GM12878 (cell line): ENCODE measurements around the gene RAB3B. TPM values are rescaled to one million over a fixed set of nuclear protein-coding genes. Genes with fewer than 3 reads are reported as not detected.

ENCODE experiments used
- ATAC-seq: fragments of 200-7000 bp; cut with Tn5 transposase; 3 replicates; pipeline ENCODE4 v1.9.1; 2020; ENCODE audit warnings: mild to moderate bottlenecking, moderate library complexity
- BruUV-seq: library from RNA; stranded (reverse); fragments of 400-500 nt; replicated peaks from 2 replicates; lab custom pipeline; 2021; lab: Mats Ljungman, UMichigan
- CTCF ChIA-PET: fragments of 300-600 bp; sonication (Branson Sonifier 250); formaldehyde crosslinking; extraction: SDS; loops from one replicate; lab custom pipeline; 2021; ENCODE audit warnings: inconsistent platforms; lab: Yijun Ruan, JAX
- POLR2A ChIA-PET: fragments of 350-600 bp; formaldehyde crosslinking; extraction: SDS; loops from one replicate; lab custom pipeline; 2021; ENCODE audit warnings: inconsistent platforms; lab: Charles Lee
- RAD21 ChIA-PET: fragments of 300-600 bp; sonication (Branson Sonifier 250); formaldehyde crosslinking; loops from one replicate; lab custom pipeline; 2023; ENCODE audit warnings: antibody characterized with exemption; ENCODE audit not compliant: unreplicated experiment; lab: Charles Lee
- SMC1A ChIA-PET: fragments of 300-600 bp; sonication (Branson Sonifier 250); formaldehyde crosslinking; loops from one replicate; lab custom pipeline; 2023; ENCODE audit not compliant: unreplicated experiment, uncharacterized antibody; lab: Charles Lee
- DNase-seq: peaks from one replicate; pipeline ENCODE4 v3.0.0-alpha.2; 2011; ENCODE audit warnings: low read depth, low spot score
- FAIRE-seq: peaks from 3 replicates; lab custom pipeline; 2011; peaks lifted over from hg19 to GRCh38; lab: Jason Lieb, UNC
- H2AFZ ChIP-seq: 2 replicates; pipeline ENCODE4 v1.6.0; 2011; ENCODE audit warnings: low read depth, low read length, control low read depth; ENCODE audit not compliant: control insufficient read depth
- H3K27ac ChIP-seq: 2 replicates; pipeline ENCODE4 v1.5.1; 2011; ENCODE audit warnings: control low read depth; ENCODE audit not compliant: control insufficient read depth, insufficient read depth
- H3K27me3 ChIP-seq, 2 experiments: replicated peaks in 1 of 2; 2 replicates each; pipeline versions ENCODE4 v1.6.0 to v1.6.1; 2011; ENCODE audit warnings: low read length in 1 of 2; ENCODE audit not compliant: control insufficient read depth in 2 of 2, insufficient read depth in 2 of 2
- H3K36me3 ChIP-seq, 2 experiments: 2 replicates each; pipeline ENCODE4 v1.5.1; 2011; ENCODE audit warnings: low read length in 1 of 2; ENCODE audit not compliant: control insufficient read depth in 2 of 2, insufficient read depth in 2 of 2
- H3K4me1 ChIP-seq: 2 replicates; pipeline ENCODE4 v1.6.1; 2011; ENCODE audit warnings: mild to moderate bottlenecking, low read length, moderate library complexity, mixed read lengths; ENCODE audit not compliant: control insufficient read depth, insufficient read depth
- H3K4me2 ChIP-seq: 2 replicates; pipeline ENCODE4 v1.6.0; 2011; ENCODE audit warnings: control low read depth; ENCODE audit not compliant: control insufficient read depth, insufficient read depth
- H3K4me3 ChIP-seq: fragments of 200-600 bp; sonication (generic); 2 replicates; pipeline ENCODE4 v1.5.1; 2016
- H3K79me2 ChIP-seq: 2 replicates; pipeline ENCODE4 v1.6.0; 2011; ENCODE audit warnings: low read length; ENCODE audit not compliant: control insufficient read depth, insufficient read depth
- H3K9ac ChIP-seq: 2 replicates; pipeline ENCODE4 v1.8.0; 2011; ENCODE audit warnings: low read length, control low read depth, mixed read lengths; ENCODE audit not compliant: control insufficient read depth, insufficient read depth
- H3K9me3 ChIP-seq: replicated peaks from 3 replicates; pipeline ENCODE4 v1.5.1; 2011; ENCODE audit warnings: mild to moderate bottlenecking, low read length; ENCODE audit not compliant: control insufficient read depth, insufficient read depth
- H4K20me1 ChIP-seq: 2 replicates; pipeline ENCODE4 v1.6.0; 2011; ENCODE audit not compliant: control insufficient read depth, insufficient read depth
- ATF2 ChIP-seq: IDR thresholded peaks from 2 replicates; pipeline ENCODE4 v1.6.1; 2012; ENCODE audit warnings: low read length, inconsistent platforms
- BRCA1 ChIP-seq: IDR thresholded peaks from 2 replicates; pipeline ENCODE4 v1.6.1; 2011; ENCODE audit warnings: low read depth, low read length, improper control_type of control experiment
- DPF2 ChIP-seq: fragments of 450-650 bp; IDR thresholded peaks from 2 replicates; pipeline ENCODE4 v1.6.1; 2017; ENCODE audit warnings: mild to moderate bottlenecking
- HDAC6 ChIP-seq: fragments of 200-600 bp; sonication (generic); IDR thresholded peaks from one replicate; pipeline ENCODE4 v1.8.0; 2017; ENCODE audit warnings: antibody characterized with exemption; ENCODE audit not compliant: unreplicated experiment
- JUNB ChIP-seq: IDR thresholded peaks from 2 replicates; pipeline ENCODE4 v1.6.1; 2016; ENCODE audit warnings: antibody characterized with exemption, mild to moderate bottlenecking
- KAT2A ChIP-seq: conservative IDR thresholded peaks from 2 replicates; pipeline ENCODE4 v1.6.1; 2011; ENCODE audit warnings: low read depth, low read length; ENCODE audit not compliant: control insufficient read depth
- RAD21 ChIP-seq: IDR thresholded peaks from 2 replicates; pipeline ENCODE4 v1.6.1; 2011; ENCODE audit warnings: mild to moderate bottlenecking, low read depth, low read length, moderate library complexity; ENCODE audit not compliant: insufficient read depth
- RCOR1 ChIP-seq: conservative IDR thresholded peaks from 2 replicates; pipeline ENCODE4 v1.6.1; 2012; ENCODE audit warnings: low read depth, low read length, improper control_type of control experiment
- RELB ChIP-seq: fragments of 450-650 bp; IDR thresholded peaks from 2 replicates; pipeline ENCODE4 v1.6.1; 2017; ENCODE audit warnings: low read depth, mild to moderate bottlenecking, moderate library complexity
- SRF ChIP-seq, 2 experiments: IDR thresholded peaks; 2 replicates each; pipeline ENCODE4 v1.6.1; 2011; ENCODE audit warnings: low read depth in 2 of 2, low read length in 2 of 2, mild to moderate bottlenecking in 1 of 2, moderate library complexity in 1 of 2
- STAT3 ChIP-seq: IDR thresholded peaks from 2 replicates; pipeline ENCODE4 v1.6.1; 2011; ENCODE audit warnings: low read depth, low read length, improper control_type of control experiment
- YBX1 ChIP-seq: fragments of 450-650 bp; IDR thresholded peaks from 2 replicates; pipeline ENCODE4 v1.6.1; 2016; ENCODE audit warnings: antibody characterized with exemption
- ZBTB4 ChIP-seq: fragments of 450-650 bp; formaldehyde crosslinking; IDR thresholded peaks from 2 replicates; pipeline ENCODE4 v1.4.0; 2022; ENCODE audit warnings: mild to moderate bottlenecking, moderate library complexity
- ZNF217 ChIP-seq: fragments of 450-650 bp; IDR thresholded peaks from 2 replicates; pipeline ENCODE4 v1.6.1; 2017; ENCODE audit warnings: antibody characterized with exemption, mild to moderate bottlenecking
- ZZZ3 ChIP-seq: IDR thresholded peaks from 2 replicates; pipeline ENCODE4 v1.6.1; 2011; ENCODE audit warnings: low read depth; ENCODE audit not compliant: control insufficient read depth, insufficient read length
- WGBS: methylation state at CpG from one replicate; pipeline ENCODE4 v1.1.6; 2016; ENCODE audit warnings: low lambda C conversion rate; ENCODE audit not compliant: insufficient replicate concordance, insufficient coverage; ENCODE audit errors: missing lambda C conversion rate; 5-methylcytosine and 5-hydroxymethylcytosine counted together
- in situ Hi-C: fragments of 300-500 bp; cut with MboI; formaldehyde crosslinking; loops from 9 replicates; pipeline ENCODE4 v1.14.3; 2018; ENCODE audit warnings: mixed read lengths
- intact Hi-C: fragments of 100-400 bp; cut with micrococcal nuclease; formaldehyde crosslinking; loops from one replicate; pipeline ENCODE4 v1.14.2; 2022; ENCODE audit not compliant: unreplicated experiment
- polyA plus RNA-seq, 11 experiments: library from polyadenylated mRNA; depleted of rRNA in 4 of 11; unstranded in 6 of 11; stranded (reverse) in 5 of 11; fragments of >200 nt; fragmentation: Nextera tagmentation in 4 of 11; fragmentation: Illumina TruSeq in 1 of 11; extraction: Ambion mirVana in 4 of 11; extraction: Trizol in 1 of 11; gene quantifications; 1 replicate in 1 of 11; 2 replicates in 10 of 11; pipeline versions ENCODE4 v1.2.1 to v1.2.3, GENCODE V29; 2011 to 2016; ENCODE audit warnings: inconsistent platforms in 2 of 11, missing spikeins in 2 of 11, low read depth in 1 of 11
- total RNA-seq, 4 experiments: library from RNA; depleted of rRNA in 3 of 4; stranded (reverse); fragments of >200 nt in 3 of 4; fragmentation: Illumina TruSeq in 1 of 4; extraction: Trizol in 1 of 4; gene quantifications; 2 replicates each; pipeline versions ENCODE4 v1.2.1 to v1.2.3, GENCODE V29; 2013 to 2021

Gene RAB3B
- total and polyA plus RNA-seq, 10 of the 15 experiments (the other 5 are each of a cell fraction or from before 2014, with no cell fraction given) = 0.05 to 0.32 (median 0.24) TPM

GRCh38 chr1:51950701-51951100, 39.8 kb downstream of the RAB3B start:
- ChIA-PET POLR2A (interaction anchor here (1.1 kb wide), 1 partner anchor 10 kb away, joined by 4 read pairs; no protein-coding TSS in a partner anchor), RAD21 (interaction anchor here (0.9 to 1.6 kb wide), 4 partner anchors 10 to 53 kb away, joined by 3 to 7 read pairs (median 5); no protein-coding TSS in a partner anchor), SMC1A (interaction anchor here (0.7 to 9.1 kb wide), 10 partner anchors 9 to 74 kb away, joined by 3 to 66 read pairs (median 3); no protein-coding TSS in a partner anchor), CTCF (interaction anchor here (1.0 to 6.0 kb wide), 5 partner anchors 9 to 54 kb away, joined by 3 to 22 read pairs (median 4); no protein-coding TSS in a partner anchor)
- Histone ChIP-seq H3K4me2 (no peak overlapping the region), H3K27ac (no peak overlapping the region), H2AFZ (no peak overlapping the region), H3K36me3 (no peaks in the 10 kb centered on the region), H4K20me1 (no peaks in the 10 kb centered on the region), H3K79me2 (no peaks in the 10 kb centered on the region), H3K27me3 (no peaks in the 10 kb centered on the region), H3K4me3 (no peak overlapping the region), H3K9me3 (no peaks in the 10 kb centered on the region; the same call in 2 of the 3 replicates), H3K9ac (no peak overlapping the region), H3K4me1 (peaks cover 4% of the 10 kb centered on the region; the same call in 1 of the 2 replicates)
- WGBS = 84% methylated on average over 4 of the region's 4 CpGs
- ATAC-seq (no peak), DNase-seq (no peak), FAIRE-seq (no peak)
- in situ Hi-C loops (no loop called here), intact Hi-C loops (no loop called here)
- TF ChIP-seq STAT3 = no peak
- TF ChIP-seq KAT2A = no peak
- TF ChIP-seq RCOR1 = no peak
- TF ChIP-seq ATF2 = no peak
- no peak for TF ChIP-seq DPF2
- no peak for TF ChIP-seq RAD21
- TF ChIP-seq SRF (IDR thresholded peaks at IDR 0.05; ENCODE audit: low read depth in 2 of 2, low read length in 2 of 2) = no peak
- no peak for TF ChIP-seq ZZZ3
- no peak for TF ChIP-seq RELB
- TF ChIP-seq BRCA1 = no peak
- TF ChIP-seq ZNF217 = no peak
- TF ChIP-seq HDAC6 = no peak
- TF ChIP-seq ZBTB4 = no peak
- TF ChIP-seq YBX1 = no peak
- no peak for TF ChIP-seq JUNB
- no TSS peak for BruUV-seq
